HepG2 (cell line): ENCODE results near the gene PAIP1. TPM values are rescaled to one million over a fixed set of nuclear protein-coding genes. Genes with fewer than 3 reads are reported as not detected.

ENCODE experiments used
- ARNTL ChIP-seq: sonication (generic); formaldehyde crosslinking; IDR thresholded peaks from 2 replicates; pipeline ENCODE4 v1.4.0; 2020; ENCODE audit warnings: mild to moderate bottlenecking, missing genetic modification reagents
- HDAC2 ChIP-seq: sonication (generic); formaldehyde crosslinking; IDR thresholded peaks from 2 replicates; pipeline ENCODE4 v1.4.0; 2020; ENCODE audit warnings: missing genetic modification reagents
- KDM5B ChIP-seq: sonication (generic); formaldehyde crosslinking; IDR thresholded peaks from 2 replicates; pipeline ENCODE4 v1.4.0; 2020; ENCODE audit warnings: missing genetic modification reagents, mild to moderate bottlenecking, borderline replicate concordance
- MATR3 ChIP-seq: sonication (generic); formaldehyde crosslinking; IDR thresholded peaks from 2 replicates; pipeline ENCODE4 v1.4.0; 2020; ENCODE audit warnings: missing genetic modification reagents
- MXD3 ChIP-seq: IDR thresholded peaks from 2 replicates; pipeline ENCODE4 v1.6.1; 2016; ENCODE audit warnings: mild to moderate bottlenecking, missing biosample characterization, missing genetic modification reagents
- NFE2 ChIP-seq: sonication (generic); formaldehyde crosslinking; IDR thresholded peaks from 2 replicates; pipeline ENCODE4 v1.4.0; 2020; ENCODE audit warnings: missing genetic modification reagents
- NR1H2 ChIP-seq: sonication (generic); formaldehyde crosslinking; IDR thresholded peaks from 2 replicates; pipeline ENCODE4 v1.8.1; 2022; ENCODE audit warnings: low read depth, missing genetic modification reagents, borderline replicate concordance
- NR2C2 ChIP-seq: sonication (generic); formaldehyde crosslinking; IDR thresholded peaks from 2 replicates; pipeline ENCODE4 v1.4.0; 2020; ENCODE audit warnings: missing genetic modification reagents, mild to moderate bottlenecking, moderate library complexity, borderline replicate concordance
- PAX8 ChIP-seq: sonication (generic); formaldehyde crosslinking; IDR thresholded peaks from 2 replicates; pipeline ENCODE4 v1.8.0; 2022; ENCODE audit warnings: mild to moderate bottlenecking, missing genetic modification reagents, borderline replicate concordance
- PLSCR1 ChIP-seq: sonication (generic); formaldehyde crosslinking; IDR thresholded peaks from 2 replicates; pipeline ENCODE4 v1.5.0; 2020; ENCODE audit warnings: missing genetic modification reagents, mild to moderate bottlenecking, borderline replicate concordance
- POLR2AphosphoS2 ChIP-seq: IDR thresholded peaks from 2 replicates; pipeline ENCODE4 v1.6.1; 2011; ENCODE audit warnings: low read depth, low read length, improper control_type of control experiment
- SNAI1 ChIP-seq: sonication (generic); formaldehyde crosslinking; IDR thresholded peaks from 2 replicates; pipeline ENCODE4 v1.5.0; 2020; ENCODE audit warnings: mild to moderate bottlenecking, missing genetic modification reagents, borderline replicate concordance
- THYN1 ChIP-seq: sonication (generic); formaldehyde crosslinking; IDR thresholded peaks from 2 replicates; pipeline ENCODE4 v1.8.1; 2023; ENCODE audit warnings: low read depth, mild to moderate bottlenecking, moderate library complexity, missing genetic modification reagents, borderline replicate concordance
- YEATS4 ChIP-seq: sonication (generic); formaldehyde crosslinking; IDR thresholded peaks from 2 replicates; pipeline ENCODE4 v1.4.0; 2020; ENCODE audit warnings: missing genetic modification reagents, borderline replicate concordance
- ZBTB43 ChIP-seq: sonication (generic); formaldehyde crosslinking; conservative IDR thresholded peaks from 2 replicates; pipeline ENCODE4 v1.4.0; 2020; ENCODE audit warnings: missing genetic modification reagents
- ZFP1 ChIP-seq: IDR thresholded peaks from 2 replicates; pipeline ENCODE4 v1.6.1; 2016
- ZMAT3 ChIP-seq: sonication (generic); formaldehyde crosslinking; conservative IDR thresholded peaks from 2 replicates; pipeline ENCODE4 v1.7.0; 2021; ENCODE audit warnings: missing genetic modification reagents
- ZNF10 ChIP-seq: sonication (generic); formaldehyde crosslinking; IDR thresholded peaks from 2 replicates; pipeline ENCODE4 v1.4.0; 2020; ENCODE audit warnings: mild to moderate bottlenecking, low read depth, missing genetic modification reagents, borderline replicate concordance
- ZNF12 ChIP-seq: sonication (generic); formaldehyde crosslinking; IDR thresholded peaks from 2 replicates; pipeline ENCODE4 v1.5.0; 2020; ENCODE audit warnings: missing genetic modification reagents
- ZNF431 ChIP-seq: sonication (generic); formaldehyde crosslinking; IDR thresholded peaks from 2 replicates; pipeline ENCODE4 v1.9.0; 2022; ENCODE audit warnings: missing genetic modification reagents, low read depth, mild to moderate bottlenecking, borderline replicate concordance
- ZNF513 ChIP-seq: sonication (generic); formaldehyde crosslinking; conservative IDR thresholded peaks from 2 replicates; pipeline ENCODE4 v1.5.0; 2020; ENCODE audit warnings: missing genetic modification reagents
- ZNF547 ChIP-seq: sonication (generic); formaldehyde crosslinking; IDR thresholded peaks from 2 replicates; pipeline ENCODE4 v1.5.1; 2020; ENCODE audit warnings: mild to moderate bottlenecking, missing genetic modification reagents
- ZNF569 ChIP-seq: sonication (generic); formaldehyde crosslinking; IDR thresholded peaks from 2 replicates; pipeline ENCODE4 v1.5.0; 2020; ENCODE audit warnings: mild to moderate bottlenecking, missing genetic modification reagents, moderate library complexity, borderline replicate concordance
- ZNF572 ChIP-seq: sonication (generic); formaldehyde crosslinking; IDR thresholded peaks from 2 replicates; pipeline ENCODE4 v1.5.1; 2020; ENCODE audit warnings: mild to moderate bottlenecking, missing genetic modification reagents
- ZNF747 ChIP-seq: sonication (generic); formaldehyde crosslinking; IDR thresholded peaks from 2 replicates; pipeline ENCODE4 v1.8.1; 2023; ENCODE audit warnings: missing genetic modification reagents, mild to moderate bottlenecking, borderline replicate concordance
- ZNF766 ChIP-seq: sonication (generic); formaldehyde crosslinking; IDR thresholded peaks from 2 replicates; pipeline ENCODE4 v1.5.0; 2020; ENCODE audit warnings: missing genetic modification reagents, borderline replicate concordance
- ZNF792 ChIP-seq: IDR thresholded peaks from 2 replicates; pipeline ENCODE4 v1.6.1; 2016
- polyA plus RNA-seq, 8 experiments: library from polyadenylated mRNA; depleted of rRNA in 3 of 8; stranded (reverse) in 7 of 8; unstranded in 1 of 8; fragments of >200 nt; fragmentation: Illumina TruSeq in 4 of 8; extraction: Trizol in 4 of 8; gene quantifications; 2 replicates each; pipeline versions ENCODE4 v1.2.1 to v1.2.3, GENCODE V29; 2011 to 2016; ENCODE audit warnings: low read depth in 4 of 8, missing spikeins in 1 of 8, mixed read lengths in 1 of 8; ENCODE audit not compliant: insufficient read depth in 1 of 8
- total RNA-seq, 5 experiments: library from RNA; depleted of rRNA; stranded (reverse); fragments of >200 nt; fragmentation: Illumina TruSeq; extraction: Trizol; gene quantifications; 2 replicates each; pipeline ENCODE4 v1.2.3, GENCODE V29; 2016; ENCODE audit warnings: low read depth in 1 of 5

PAIP1 gene
- total and polyA plus RNA-seq, 2 of the 13 experiments (the other 11 are each of a cell fraction or from before 2014, with no cell fraction given) = 96.6 to 116 TPM

GRCh38 chr5:43483298-43484105, 73.4 kb downstream of the PAIP1 start, which contains the start of gene TMEM267 (continued):
- TF ChIP-seq ARNTL = no peak
- peak; percentile 76; the same call in 1 of the 2 replicates for TF ChIP-seq KDM5B (CRISPR knock-in tag)
- peak; percentile 64 for TF ChIP-seq NR2C2 (CRISPR knock-in tag)
- 0 out of 2 replicates have a peak, but pooled peaks have one; percentile 67 for TF ChIP-seq PLSCR1 (CRISPR knock-in tag)
- no peak for TF ChIP-seq MATR3 (CRISPR knock-in tag)
- no peak for TF ChIP-seq THYN1 (CRISPR knock-in tag)
- TF ChIP-seq SNAI1 (CRISPR knock-in tag) = peak; percentile 82
- TF ChIP-seq ZNF747 (CRISPR knock-in tag) = peak; percentile 90
- TF ChIP-seq PAX8 = no peak
- TF ChIP-seq NFE2 = no peak
- no peak for TF ChIP-seq ZFP1 (CRISPR knock-in tag)
- TF ChIP-seq ZNF12 = 0 out of 2 replicates have a peak, but pooled peaks have one; percentile 26
- TF ChIP-seq ZNF513 = no peak
- no peak for TF ChIP-seq ZNF569
- TF ChIP-seq HDAC2 = peak; percentile 62; the same call in 1 of the 2 replicates
- no peak for TF ChIP-seq MXD3
- no peak for TF ChIP-seq ZMAT3 (CRISPR knock-in tag)
- TF ChIP-seq YEATS4 (CRISPR knock-in tag) = peak; percentile 83; the same call in 1 of the 2 replicates
- TF ChIP-seq NR1H2 (CRISPR knock-in tag) = no peak
- TF ChIP-seq ZNF792 = peak; percentile 82
- TF ChIP-seq ZNF766 (CRISPR knock-in tag) = peak; percentile 84; the same call in 1 of the 2 replicates
- peak; percentile 15; the same call in 1 of the 2 replicates for TF ChIP-seq ZBTB43
- 0 out of 2 replicates have a peak, but pooled peaks have one; percentile 38 for TF ChIP-seq ZNF547
- no peak for TF ChIP-seq POLR2AphosphoS2
- TF ChIP-seq ZNF431 (CRISPR knock-in tag) = no peak; the same call in 1 of the 2 replicates
- TF ChIP-seq ZNF572 (CRISPR knock-in tag) = no peak
- TF ChIP-seq ZNF10 = no peak
